GM21723 (cell line): Measurements from ENCODE around the gene TSNAXIP1.
"Not testable (repeated sequence)": the region's sequence is repeated elsewhere in the genome, so short reads cannot be mapped to it uniquely, and the experiment has no call there.

Experiments
- ATAC-seq: cut with Tn5 transposase; IDR thresholded peaks from one replicate; pipeline ENCODE4 v1.9.1; 2021; ENCODE audit warnings: mild to moderate bottlenecking, moderate library complexity; ENCODE audit not compliant: unreplicated experiment

TSNAXIP1 gene

DNA sequence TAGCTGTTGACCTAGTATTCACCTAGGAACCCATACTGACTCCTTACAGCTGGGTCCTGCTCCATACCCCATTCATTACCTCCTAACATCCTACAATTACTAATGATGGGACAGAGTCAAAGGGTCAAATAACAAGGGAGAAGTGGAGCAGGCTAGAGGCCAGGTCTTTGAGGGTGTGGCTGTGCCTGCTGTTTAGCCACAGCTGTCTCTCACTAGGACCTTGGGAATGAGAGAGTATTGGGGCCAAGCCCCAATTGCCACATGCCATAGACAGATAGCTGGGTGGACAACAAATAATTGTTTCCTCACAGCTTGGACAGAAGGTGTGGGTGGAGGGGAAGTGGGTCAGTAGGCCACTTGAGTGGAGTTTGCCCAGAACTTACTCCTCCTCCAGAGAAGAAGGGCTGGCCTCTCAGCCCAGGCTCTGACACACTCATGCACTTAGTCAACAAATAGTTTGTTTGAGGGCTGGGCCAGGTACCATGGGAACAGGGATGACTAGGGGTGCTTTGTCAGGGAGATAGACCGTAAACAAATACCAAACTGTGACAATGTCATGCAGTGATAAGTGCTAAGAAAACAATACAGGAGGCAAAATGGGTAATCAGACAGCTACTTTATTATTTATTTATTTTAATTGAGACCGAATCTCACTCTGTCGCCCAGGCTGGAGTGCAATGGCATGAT lies 51.0 kb downstream of the TSNAXIP1 start:
- no peak for ATAC-seq

DNA sequence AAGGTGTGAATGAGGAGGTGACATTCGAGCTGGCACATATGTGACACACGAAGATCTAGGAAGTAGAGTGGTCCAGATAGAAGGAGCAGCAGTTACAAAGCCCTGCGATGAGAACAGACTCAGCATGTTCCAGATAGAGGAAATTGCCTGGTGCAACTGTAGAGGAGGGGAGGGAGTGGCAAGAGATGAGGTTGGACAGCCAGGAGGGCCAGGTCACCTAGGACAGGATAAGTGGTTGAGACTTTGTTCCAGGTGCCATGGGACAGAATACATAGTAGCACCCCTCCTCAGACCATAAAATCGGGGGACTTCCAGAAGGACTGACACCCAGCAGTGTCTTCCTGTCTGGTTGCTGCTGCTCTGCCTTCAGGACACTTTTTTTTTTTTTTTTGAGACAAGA lies 51.8 kb downstream of the TSNAXIP1 start:
- no peak for ATAC-seq

DNA sequence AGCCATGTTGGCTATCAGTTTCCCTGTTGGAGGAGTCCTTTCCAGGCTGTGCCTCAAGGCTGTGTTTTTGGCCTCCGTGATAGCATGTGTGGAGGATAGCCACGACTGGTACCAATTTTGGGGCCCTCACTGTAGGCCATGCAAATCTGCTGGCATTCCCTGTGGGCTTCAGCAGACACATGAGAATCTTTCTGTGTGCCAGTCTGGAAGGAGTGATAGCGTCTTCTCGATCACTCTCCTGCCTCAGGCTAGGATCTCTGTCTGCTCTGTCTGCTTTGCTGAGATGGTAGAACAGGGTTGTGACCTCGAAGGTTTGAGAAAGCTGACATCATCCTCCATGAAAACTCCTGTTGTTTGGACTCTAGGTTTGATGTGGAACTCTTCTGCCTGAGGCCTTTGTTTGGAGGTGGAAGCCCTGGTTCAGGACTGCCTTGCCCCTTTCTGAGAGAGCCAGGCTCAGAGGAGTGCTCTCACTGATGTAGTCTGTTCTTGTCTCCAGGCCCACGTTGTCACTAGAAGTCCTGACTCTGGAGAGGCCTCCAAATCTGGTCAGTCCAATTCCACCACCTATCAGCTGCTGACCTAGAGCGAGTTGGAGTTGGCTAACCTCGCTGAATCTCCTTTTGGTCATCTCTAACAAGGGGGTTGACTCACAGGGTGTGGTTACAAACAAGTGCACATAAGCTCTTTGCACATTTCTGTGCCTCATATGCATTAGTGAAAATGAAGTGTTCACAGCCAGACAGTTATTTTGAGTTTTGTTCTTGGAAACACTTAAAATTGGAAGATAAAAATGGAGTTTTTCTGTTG lies 54.1 kb downstream of the TSNAXIP1 start:
- ATAC-seq, result no peak

DNA sequence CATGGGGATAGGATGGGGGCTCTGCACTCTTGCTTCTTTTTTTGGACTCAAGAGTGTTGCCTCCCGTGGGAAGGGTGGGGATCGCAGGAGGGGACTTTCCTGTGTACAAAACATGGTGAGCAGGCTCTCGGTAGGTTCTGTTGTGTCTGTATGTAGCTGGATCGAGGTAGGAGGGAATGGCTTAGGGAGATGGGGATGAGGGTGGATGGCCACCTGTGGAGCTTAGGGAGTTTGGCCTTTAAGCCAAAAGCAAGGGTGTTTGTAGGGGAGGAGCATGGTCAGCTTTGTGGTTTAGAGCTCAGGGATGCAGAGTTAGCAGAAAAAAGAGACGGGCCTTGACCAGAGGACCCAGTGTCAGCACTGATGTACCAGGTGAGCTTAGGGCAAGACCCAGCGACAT lies 55.2 kb downstream of the TSNAXIP1 start:
- no peak for ATAC-seq

DNA sequence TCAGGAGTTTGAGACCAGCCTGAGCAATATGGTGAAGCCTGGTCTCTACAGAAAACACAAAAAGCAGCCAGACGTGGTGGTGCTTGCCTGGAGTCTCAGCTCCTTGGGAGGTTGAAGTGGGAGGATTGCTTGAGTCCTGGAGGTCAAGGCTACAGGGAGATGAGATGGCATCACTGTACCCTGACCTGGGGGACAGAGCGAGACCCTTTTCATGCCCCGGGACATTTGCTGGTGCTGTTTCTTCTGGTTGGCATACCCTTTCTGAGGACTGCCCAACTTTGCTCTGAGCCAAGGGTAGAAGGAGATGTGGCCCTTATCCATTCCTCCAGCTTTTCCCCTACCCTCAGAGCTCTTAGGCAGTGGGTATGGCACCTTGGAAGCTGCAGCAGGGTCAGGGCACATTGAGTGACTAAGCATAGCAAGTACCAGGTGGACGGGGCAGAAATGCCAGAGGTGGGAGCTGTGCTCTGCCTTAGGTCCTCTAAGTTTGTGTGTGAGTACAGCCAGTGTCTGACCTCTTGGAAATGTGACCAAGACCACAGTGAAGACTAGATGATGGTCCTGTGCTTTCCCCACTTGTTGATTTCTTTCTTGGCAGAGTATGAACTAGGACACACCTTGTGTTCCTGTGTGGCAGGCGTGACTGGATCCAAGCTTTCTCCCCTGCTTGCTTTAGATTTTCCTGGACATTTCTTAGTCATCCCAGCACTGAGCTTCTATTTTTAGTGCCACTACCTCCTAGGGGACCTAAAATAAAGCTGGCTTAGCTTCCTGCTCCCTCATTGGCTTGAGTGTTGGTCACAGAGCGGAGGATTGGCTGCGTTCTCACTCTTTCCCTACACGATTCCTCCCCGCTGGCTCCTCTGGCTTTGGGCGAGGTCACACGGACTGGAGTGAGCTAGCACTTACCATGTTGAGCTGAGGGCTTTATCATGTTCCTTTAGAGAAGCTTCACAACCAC lies 56.2 kb downstream of the TSNAXIP1 start:
- ATAC-seq, result no peak

DNA sequence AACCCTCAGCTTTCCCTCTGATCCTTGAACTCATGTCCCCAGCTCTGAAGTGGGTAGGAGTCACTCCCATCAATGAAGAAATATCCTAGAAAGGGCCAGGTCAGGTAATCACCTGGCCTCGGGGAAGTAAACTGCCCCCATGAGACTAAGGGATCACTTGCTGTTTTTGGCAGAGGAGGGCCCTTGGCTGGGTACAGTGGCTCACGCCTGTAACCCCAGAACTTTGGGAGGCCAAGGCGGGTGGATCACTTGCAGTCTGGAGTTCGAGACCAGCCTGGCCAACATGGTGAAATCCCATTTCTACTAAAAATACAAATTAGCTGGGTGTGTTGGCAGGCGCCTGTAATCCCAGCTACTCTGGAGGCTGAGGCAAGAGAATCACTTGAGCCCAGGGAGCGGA lies 57.4 kb downstream of the TSNAXIP1 start:
- ATAC-seq, result not testable (repeated sequence)

DNA sequence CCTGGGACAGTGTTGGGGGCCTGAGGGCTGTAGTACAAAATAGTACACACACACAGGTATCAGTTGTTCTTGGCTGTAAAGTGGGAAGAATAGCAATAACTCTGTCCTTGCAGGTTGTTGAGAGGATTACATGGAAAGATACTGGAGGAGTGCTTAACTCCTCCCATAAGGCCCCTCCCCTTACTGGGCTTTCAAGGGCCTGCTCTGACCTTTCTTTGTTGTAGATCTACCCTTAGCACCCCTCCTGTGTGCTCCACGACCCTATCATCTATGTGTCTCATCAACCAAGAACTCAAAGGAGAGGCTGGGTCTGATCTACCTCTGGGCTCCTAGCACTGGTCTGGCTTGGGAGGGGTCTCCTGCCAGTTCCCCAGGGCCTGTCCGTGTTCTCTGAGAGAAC lies 57.9 kb downstream of the TSNAXIP1 start:
- ATAC-seq, result no peak

DNA sequence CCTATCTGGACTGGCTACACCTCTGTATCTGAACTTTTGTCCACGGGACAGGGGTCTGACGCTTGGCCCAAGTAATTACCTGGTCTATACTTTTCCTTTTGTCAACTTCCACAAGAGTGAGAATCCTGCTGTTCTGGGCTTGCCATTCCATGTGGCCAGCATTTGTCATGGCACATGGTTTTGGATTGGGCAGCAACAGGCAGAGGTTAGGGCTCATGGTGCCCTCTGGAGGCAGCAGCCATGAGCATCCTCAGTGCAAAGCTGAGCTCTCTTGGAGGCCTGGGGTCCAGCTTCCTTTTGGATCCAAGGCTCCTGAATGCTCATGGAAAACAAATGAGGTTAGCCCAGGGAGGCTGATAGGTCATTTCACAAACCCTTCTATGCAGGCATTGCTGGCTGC lies 58.6 kb downstream of the TSNAXIP1 start:
- ATAC-seq, result no peak

DNA sequence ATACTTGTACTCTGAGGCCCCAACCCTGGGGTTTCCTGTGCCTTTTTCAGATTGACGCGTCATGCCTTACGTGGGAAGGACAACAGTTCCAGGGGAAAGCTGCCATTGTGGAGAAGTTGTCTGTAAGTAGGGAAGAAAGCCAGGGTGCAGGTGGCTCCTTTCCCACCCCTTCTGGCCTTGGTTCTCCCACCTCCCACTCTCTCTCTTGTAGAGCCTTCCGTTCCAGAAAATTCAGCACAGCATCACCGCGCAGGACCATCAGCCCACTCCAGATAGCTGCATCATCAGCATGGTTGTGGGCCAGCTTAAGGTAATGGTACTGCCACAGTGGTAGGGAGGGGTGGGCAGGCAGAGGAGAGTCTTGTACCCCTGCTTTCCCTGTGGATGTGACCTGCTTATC lies 61.6 kb downstream of the TSNAXIP1 start:
- no peak for ATAC-seq

DNA sequence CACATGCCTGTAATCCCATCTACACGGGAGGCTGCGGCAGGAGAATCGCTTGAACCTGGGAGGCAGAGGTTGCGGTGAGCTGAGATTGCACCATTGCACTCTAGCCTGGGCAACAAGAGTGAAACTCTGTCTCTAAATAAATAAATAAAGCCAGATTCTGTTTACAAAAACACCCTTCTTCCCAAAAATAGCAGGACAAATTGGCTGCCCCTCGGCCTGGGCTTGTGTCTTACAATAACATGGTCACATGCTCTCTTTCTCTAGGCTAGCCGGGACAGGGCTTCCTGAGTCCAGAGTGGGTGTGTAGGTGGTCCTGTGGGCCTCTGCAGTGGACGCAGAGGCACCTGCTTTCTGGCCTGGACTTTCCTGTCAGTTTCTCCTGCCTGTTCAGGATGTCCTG lies 63.0 kb downstream of the TSNAXIP1 start:
- no peak for ATAC-seq

DNA sequence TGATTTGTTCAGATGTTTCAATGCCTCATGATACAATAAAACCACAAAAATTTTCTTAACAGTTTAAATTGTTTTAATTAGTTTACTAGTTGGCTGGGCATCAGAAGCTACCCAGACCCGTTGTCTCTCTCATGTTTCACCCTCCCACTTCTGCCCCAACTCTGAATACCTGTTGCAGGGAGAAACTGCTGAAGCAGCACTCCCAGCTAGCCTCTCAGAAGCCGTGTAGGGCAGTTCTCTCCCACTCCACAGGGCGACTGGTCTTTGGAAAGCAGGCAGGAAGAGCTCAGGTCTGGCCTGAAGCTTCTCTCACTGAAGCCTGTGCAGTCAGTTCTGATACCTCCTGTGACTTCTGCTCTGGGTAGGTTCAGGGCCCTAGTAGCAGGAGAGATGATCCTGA lies 64.6 kb downstream of the TSNAXIP1 start:
- ATAC-seq, result no peak

DNA sequence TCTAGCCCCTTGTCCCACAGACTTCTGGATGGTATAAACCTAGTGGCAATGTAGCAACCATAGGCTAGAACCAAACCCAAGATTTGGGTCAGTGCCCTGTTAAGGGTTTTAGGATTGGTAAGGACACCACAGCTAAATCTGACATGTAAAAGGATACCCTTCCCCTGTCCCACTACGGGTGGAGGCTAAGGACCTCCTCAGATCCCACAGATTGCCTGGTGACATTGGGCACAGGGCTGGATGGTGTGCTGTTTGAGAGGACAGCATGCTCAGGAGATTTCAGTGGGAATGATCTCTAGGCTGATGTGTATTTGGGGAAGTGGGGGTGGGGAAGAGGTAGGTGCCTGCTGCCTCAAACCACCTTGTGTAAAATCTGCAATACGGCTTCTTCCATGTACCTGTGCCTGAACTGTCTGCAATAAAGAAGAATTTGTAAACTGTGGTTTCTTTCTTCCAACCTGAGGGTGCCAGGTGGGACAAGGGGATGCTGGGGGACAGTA lies 65.5 kb downstream of the TSNAXIP1 start:
- no peak for ATAC-seq

DNA sequence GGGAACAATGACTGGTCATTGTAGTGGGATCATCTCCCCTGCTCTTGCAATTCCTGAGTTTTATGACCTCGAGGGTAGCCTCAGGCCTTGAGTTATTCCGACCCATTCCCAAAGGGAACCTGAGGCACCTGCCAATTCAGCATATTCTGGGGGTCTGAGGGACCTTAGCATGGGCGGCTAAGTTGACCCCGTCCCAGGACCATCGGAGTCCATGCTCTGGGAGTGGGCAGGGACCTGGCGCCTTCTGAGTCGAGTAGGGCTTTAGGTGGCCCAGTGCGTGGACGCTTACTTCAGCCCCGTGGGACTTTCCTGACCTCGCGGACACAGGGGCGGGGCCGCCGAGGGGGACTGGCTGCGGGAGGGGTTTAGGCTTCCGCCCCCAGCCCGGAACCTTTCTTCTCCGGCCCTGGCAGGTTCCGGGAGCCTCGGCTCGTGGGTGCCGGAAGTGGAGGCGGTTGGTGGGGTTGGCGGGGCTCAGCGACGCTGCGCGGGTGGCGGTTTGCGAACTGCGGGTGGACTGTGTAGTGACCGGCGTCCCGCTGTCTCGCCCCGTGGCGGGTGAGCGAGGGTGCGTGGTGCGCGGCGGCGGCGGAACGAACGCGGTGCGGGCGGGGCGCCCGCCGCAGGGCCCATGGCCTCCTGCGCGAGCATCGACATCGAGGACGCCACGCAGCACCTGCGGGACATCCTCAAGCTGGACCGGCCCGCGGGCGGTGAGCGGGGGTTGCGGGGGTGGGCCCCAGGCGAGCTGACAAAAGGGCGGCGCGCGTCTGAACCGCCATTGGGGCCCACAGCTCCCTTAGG lies 66.1 kb downstream of the TSNAXIP1 start, which contains the start of gene EDC4:
TSS of gene EDC4 (plus strand) at position 422 of the 804 bp plus-strand sequence. CDS start at position 632, 210 bp downstream.
- ATAC-seq, result peak; percentile 68

DNA sequence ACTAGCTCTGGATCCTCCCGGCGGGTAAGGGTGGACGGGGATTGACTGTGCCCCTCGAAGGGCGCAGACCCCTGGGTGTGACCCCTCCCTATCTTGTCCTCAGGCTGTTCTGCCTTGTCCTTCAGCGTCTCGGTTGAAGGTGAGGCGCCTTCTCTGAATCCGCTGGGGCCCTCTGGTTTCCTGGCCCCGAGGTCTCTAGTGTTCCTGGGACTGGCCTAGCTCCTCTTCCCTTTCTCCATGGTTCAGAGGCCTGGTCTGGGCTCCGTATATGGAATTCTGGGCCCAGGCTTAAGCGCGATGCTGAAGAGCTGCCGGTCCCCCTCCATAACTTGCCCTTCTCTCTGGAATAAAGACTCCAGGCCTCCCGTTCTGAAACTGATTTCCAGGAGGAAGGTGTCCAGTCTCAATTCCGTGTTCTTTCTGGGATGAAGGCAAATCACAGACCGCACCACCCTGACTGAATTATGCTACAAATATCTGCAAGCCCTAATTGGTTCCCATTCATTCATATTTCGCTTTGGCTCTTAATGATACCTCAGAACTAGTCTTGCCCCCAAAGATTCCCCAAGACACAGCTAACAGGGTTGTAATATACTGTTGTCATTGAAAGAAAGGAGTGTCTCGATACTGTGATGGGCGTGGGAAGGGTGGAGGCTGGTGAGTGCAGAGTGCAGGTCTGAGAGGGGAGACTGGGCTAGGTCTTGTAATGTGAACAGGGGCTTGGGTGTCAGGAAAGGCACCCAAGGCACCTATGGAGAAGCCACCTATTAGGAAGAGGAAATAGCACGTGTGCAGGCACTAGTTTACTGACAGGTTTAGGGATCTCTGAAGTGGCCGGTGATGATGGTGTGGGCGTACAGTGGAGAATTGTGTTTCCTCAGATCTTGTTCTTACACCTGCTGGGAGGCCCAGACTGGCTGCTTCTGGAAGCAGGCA lies 67.0 kb downstream of the TSNAXIP1 start:
- peak; percentile 13 for ATAC-seq

DNA sequence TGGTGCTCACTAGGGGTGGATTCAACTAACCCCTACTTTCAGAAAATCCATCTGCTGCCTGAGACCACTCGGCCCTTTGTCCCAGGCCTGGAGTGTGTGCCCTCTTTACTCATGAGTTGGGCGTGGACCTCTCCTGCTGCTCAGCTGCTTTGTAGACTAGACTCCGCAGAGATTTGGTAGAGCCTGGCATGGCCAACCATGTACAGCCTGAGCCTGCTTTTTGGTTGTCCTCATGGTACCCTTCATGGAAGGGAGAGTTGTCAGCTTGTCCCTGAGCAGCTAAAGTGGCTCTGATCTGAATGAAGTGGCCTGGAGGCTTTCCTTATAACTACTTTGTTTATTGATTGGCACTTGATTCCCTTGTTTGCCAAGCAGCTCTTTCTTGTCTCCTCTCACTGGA lies 67.7 kb downstream of the TSNAXIP1 start:
- ATAC-seq, result no peak

DNA sequence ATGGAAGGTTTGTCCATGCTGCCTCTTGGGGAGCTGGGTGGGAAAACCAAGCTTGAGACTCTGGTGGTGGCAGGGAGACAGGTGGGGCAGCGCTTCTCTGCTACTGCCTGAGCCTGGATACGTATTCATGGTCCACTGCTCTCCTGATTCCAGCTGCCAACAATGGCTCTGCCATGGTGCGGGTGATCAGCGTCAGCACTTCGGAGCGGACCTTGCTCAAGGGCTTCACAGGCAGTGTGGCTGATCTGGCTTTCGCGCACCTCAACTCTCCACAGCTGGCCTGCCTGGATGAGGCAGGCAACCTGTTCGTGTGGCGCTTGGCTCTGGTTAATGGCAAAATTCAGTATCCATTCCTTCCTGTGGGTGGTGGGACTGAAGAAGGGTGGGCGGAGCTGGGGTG lies 70.4 kb downstream of the TSNAXIP1 start:
- ATAC-seq, result no peak
